PFSK-1 (cell line): ENCODE measurements around the gene ANXA2.

Source experiments
- FOXP2 ChIP-seq: optimal IDR thresholded peaks from 2 replicates; pipeline ENCODE3; 2011; ENCODE audit warnings: borderline replicate concordance, control low read depth, inconsistent platforms; ENCODE audit not compliant: insufficient read depth; ENCODE audit errors: extremely low read length, extremely low read depth
- POLR2AphosphoS5 ChIP-seq: IDR thresholded peaks from 2 replicates; pipeline ENCODE4 v1.6.1; 2012; ENCODE audit warnings: low read depth, mild to moderate bottlenecking, control low read depth, low read length, moderate library complexity
- REST ChIP-seq, 2 experiments: IDR thresholded peaks; 2 replicates each; pipeline versions ENCODE4 v1.6.1 to v1.8.0; 2011 to 2012; ENCODE audit warnings: low read depth in 2 of 2, low read length in 2 of 2, control low read depth in 1 of 2, inconsistent platforms in 1 of 2, mild to moderate bottlenecking in 1 of 2, moderate library complexity in 1 of 2; ENCODE audit not compliant: insufficient read depth in 1 of 2
- SIN3A ChIP-seq: IDR thresholded peaks from 2 replicates; pipeline ENCODE4 v1.6.1; 2012; ENCODE audit warnings: mild to moderate bottlenecking, low read length, moderate library complexity, borderline replicate concordance; ENCODE audit not compliant: insufficient read depth
- TAF1 ChIP-seq: IDR thresholded peaks from 2 replicates; pipeline ENCODE4 v1.6.1; 2012; ENCODE audit warnings: low read length, control low read depth, borderline replicate concordance; ENCODE audit not compliant: insufficient read depth

Gene ANXA2

GRCh38 chr15:60326824-60327654, 70.7 kb downstream of the ANXA2 start:
- TF ChIP-seq SIN3A = no peak
- TF ChIP-seq TAF1 = no peak
- TF ChIP-seq FOXP2 = no peak
- no peak for TF ChIP-seq REST (IDR thresholded peaks at IDR 0.05; ENCODE audit: insufficient read depth in 1 of 2, low read depth in 2 of 2, low read length in 2 of 2)
- no peak for TF ChIP-seq POLR2AphosphoS5

DNA sequence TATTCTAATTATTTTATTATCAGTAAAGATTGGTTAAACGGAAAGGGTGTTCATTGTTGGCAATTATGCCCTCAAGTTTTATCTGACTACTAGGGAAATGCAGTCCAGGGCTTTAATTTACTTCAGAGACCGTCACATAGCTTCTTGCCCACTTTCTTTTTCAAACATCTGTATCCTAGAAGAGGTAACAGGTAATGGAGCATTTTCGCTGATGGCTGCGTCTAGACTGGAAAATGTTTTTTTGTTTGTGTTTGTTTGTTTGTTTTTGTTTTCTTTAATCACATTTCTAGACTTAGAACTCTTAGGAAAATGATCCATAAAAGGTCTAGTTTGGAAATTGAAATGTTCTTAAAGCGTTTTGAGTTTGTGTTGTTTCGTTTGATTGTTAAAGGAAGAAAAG, 71.4 kb downstream of the ANXA2 start:
- TF ChIP-seq SIN3A = no peak

DNA sequence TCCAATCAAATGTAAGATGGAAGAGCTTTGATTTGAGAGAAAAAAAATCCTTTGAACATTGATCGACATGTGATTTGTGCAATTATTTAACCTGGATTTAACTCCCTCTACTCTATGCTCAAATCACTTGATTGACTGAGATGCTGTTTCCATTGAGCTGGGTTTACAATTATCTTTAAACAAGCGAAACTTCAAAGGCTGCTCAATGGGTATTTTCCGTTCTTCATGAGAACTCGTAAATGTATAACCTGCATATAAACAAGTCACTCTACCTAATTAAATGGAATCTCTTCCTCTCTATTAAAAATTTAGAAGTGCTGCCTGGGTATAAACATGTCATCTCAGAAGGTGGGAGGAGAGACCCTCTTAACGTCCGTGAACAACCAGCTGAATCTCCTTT, 71.9 kb downstream of the ANXA2 start:
- no peak for TF ChIP-seq SIN3A
- no peak for TF ChIP-seq TAF1
- no peak for TF ChIP-seq POLR2AphosphoS5
- TF ChIP-seq FOXP2 = no peak
- no peak for TF ChIP-seq REST (IDR thresholded peaks at IDR 0.05; ENCODE audit: insufficient read depth in 1 of 2, low read depth in 2 of 2, low read length in 2 of 2)

DNA sequence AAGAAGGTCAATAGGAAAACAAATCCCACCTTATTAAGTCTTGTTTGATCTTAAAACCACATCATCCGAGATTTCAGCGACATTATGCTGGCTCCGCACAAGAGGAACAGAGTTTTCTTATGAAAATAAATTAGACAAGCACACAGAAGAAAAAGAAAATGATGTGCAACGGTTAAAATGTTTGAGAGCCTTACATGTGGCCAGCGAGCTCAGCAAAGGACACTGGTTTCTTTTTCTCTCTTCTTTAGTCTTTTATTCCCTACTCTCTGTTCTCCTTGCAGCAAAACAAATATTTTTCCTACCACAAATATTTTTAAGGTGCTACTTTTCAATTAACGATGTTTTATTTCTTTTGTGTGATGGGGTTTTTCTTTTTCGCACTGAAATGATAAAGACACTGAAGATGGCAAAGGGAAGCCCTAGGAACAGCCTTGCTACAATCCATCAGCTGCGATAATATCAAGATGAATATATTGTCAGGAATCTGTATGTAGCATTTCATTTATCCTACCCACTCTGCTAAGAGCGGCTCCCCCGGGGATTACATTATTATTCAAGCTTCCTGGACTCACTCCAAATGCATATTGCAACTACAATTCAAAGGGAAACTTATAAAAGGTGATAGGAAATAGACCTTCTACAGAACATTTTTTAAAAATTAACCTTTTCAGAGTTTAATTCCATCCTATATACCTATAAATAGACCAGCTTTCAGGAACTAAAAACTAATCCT, 72.9 kb downstream of the ANXA2 start:
- TF ChIP-seq TAF1 (no peak), SIN3A (no peak), FOXP2 (no peak), POLR2AphosphoS5 (no peak), REST (IDR thresholded peaks at IDR 0.05; ENCODE audit: insufficient read depth in 1 of 2, low read depth in 2 of 2, low read length in 2 of 2) (no peak)

DNA sequence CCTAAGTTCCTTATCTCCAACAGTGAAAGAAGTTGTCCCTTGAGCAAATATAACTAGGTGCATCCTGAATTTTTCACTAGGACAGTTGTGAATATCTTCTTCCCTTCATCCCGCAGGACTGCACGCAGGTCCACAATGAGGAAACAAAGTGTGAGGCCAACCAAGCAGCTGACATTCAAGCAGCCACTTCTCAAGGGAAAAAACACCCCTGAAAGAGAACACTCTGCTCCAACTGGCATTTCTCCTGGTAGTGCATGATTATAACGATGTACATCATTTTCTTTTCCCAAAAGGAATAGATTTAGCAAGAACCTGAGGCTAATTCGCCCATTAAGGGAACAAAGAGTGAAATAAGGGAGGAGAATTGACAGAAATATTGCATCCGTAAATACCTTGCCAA, 74.5 kb downstream of the ANXA2 start:
- no peak for TF ChIP-seq TAF1
- no peak for TF ChIP-seq SIN3A
- no peak for TF ChIP-seq FOXP2
- TF ChIP-seq REST (IDR thresholded peaks at IDR 0.05; ENCODE audit: insufficient read depth in 1 of 2, low read depth in 2 of 2, low read length in 2 of 2) = no peak
- TF ChIP-seq POLR2AphosphoS5 = no peak
